HepG2 (cell line): ENCODE results near the gene PPAN. TPM values are rescaled to one million over a fixed set of nuclear protein-coding genes. Genes with fewer than 3 reads are reported as not detected.

Experiments
- CHCHD3 ChIP-seq: sonication (generic); formaldehyde crosslinking; IDR thresholded peaks from 2 replicates; pipeline ENCODE4 v1.8.0; 2022; ENCODE audit warnings: mild to moderate bottlenecking, missing genetic modification reagents, moderate library complexity
- GPN1 ChIP-seq: sonication (generic); formaldehyde crosslinking; IDR thresholded peaks from 2 replicates; pipeline ENCODE4 v1.5.1; 2020; ENCODE audit warnings: missing genetic modification reagents, borderline replicate concordance
- MAFG ChIP-seq: sonication (generic); formaldehyde crosslinking; IDR thresholded peaks from 2 replicates; pipeline ENCODE4 v1.5.1; 2020; ENCODE audit warnings: mild to moderate bottlenecking, missing genetic modification reagents
- MXD4 ChIP-seq: IDR thresholded peaks from 2 replicates; pipeline ENCODE4 v1.6.1; 2016; ENCODE audit warnings: mild to moderate bottlenecking, missing biosample characterization, missing genetic modification reagents
- NR2C2 ChIP-seq: sonication (generic); formaldehyde crosslinking; IDR thresholded peaks from 2 replicates; pipeline ENCODE4 v1.4.0; 2020; ENCODE audit warnings: missing genetic modification reagents, mild to moderate bottlenecking, moderate library complexity, borderline replicate concordance
- RAD51 ChIP-seq: fragments of 450-650 bp; IDR thresholded peaks from 2 replicates; pipeline ENCODE4 v1.6.1; 2016; ENCODE audit warnings: borderline replicate concordance
- SALL1 ChIP-seq: sonication (generic); formaldehyde crosslinking; IDR thresholded peaks from 2 replicates; pipeline ENCODE4 v1.8.0; 2022; ENCODE audit warnings: mild to moderate bottlenecking, missing genetic modification reagents
- SP140L ChIP-seq: sonication (generic); formaldehyde crosslinking; IDR thresholded peaks from 2 replicates; pipeline ENCODE4 v1.4.0; 2020; ENCODE audit warnings: missing genetic modification reagents, borderline replicate concordance
- ZFP1 ChIP-seq: IDR thresholded peaks from 2 replicates; pipeline ENCODE4 v1.6.1; 2016
- ZFX ChIP-seq: sonication (generic); formaldehyde crosslinking; IDR thresholded peaks from 2 replicates; pipeline ENCODE4 v1.4.0; 2020; ENCODE audit warnings: mild to moderate bottlenecking, low read depth, missing genetic modification reagents, moderate library complexity
- ZNF430 ChIP-seq: sonication (generic); formaldehyde crosslinking; IDR thresholded peaks from 2 replicates; pipeline ENCODE4 v1.9.0; 2021; ENCODE audit warnings: mild to moderate bottlenecking, missing genetic modification reagents
- ZNF713 ChIP-seq: sonication (generic); formaldehyde crosslinking; IDR thresholded peaks from 2 replicates; pipeline ENCODE4 v1.4.0; 2020; ENCODE audit warnings: mild to moderate bottlenecking, missing genetic modification reagents
- ZNF775 ChIP-seq: sonication (generic); formaldehyde crosslinking; IDR thresholded peaks from 2 replicates; pipeline ENCODE4 v1.4.0; 2020; ENCODE audit warnings: missing genetic modification reagents, mild to moderate bottlenecking, moderate library complexity, borderline replicate concordance
- ZNF790 ChIP-seq: sonication (generic); formaldehyde crosslinking; IDR thresholded peaks from 2 replicates; pipeline ENCODE4 v1.8.0; 2022; ENCODE audit warnings: missing genetic modification reagents, mild to moderate bottlenecking, borderline replicate concordance
- ZSCAN20 ChIP-seq: sonication (generic); formaldehyde crosslinking; IDR thresholded peaks from 2 replicates; pipeline ENCODE4 v1.4.0; 2020; ENCODE audit warnings: missing genetic modification reagents, mild to moderate bottlenecking, borderline replicate concordance
- polyA plus RNA-seq, 8 experiments: library from polyadenylated mRNA; depleted of rRNA in 3 of 8; stranded (reverse) in 7 of 8; unstranded in 1 of 8; fragments of >200 nt; fragmentation: Illumina TruSeq in 4 of 8; extraction: Trizol in 4 of 8; gene quantifications; 2 replicates each; pipeline versions ENCODE4 v1.2.1 to v1.2.3, GENCODE V29; 2011 to 2016; ENCODE audit warnings: low read depth in 4 of 8, missing spikeins in 1 of 8, mixed read lengths in 1 of 8; ENCODE audit not compliant: insufficient read depth in 1 of 8
- total RNA-seq, 5 experiments: library from RNA; depleted of rRNA; stranded (reverse); fragments of >200 nt; fragmentation: Illumina TruSeq; extraction: Trizol; gene quantifications; 2 replicates each; pipeline ENCODE4 v1.2.3, GENCODE V29; 2016; ENCODE audit warnings: low read depth in 1 of 5
- TF ChIP-seq, protein P1 (sequence below): sonication (generic); formaldehyde crosslinking; IDR thresholded peaks from 2 replicates; pipeline ENCODE4 v1.4.0; 2020; ENCODE audit warnings: missing genetic modification reagents
- TF ChIP-seq, protein P2 (sequence below): sonication (generic); formaldehyde crosslinking; conservative IDR thresholded peaks from 2 replicates; pipeline ENCODE4 v1.4.0; 2020; ENCODE audit warnings: missing genetic modification reagents
- TF ChIP-seq, protein P3 (sequence below): sonication (generic); formaldehyde crosslinking; IDR thresholded peaks from 2 replicates; pipeline ENCODE4 v1.5.0; 2020; ENCODE audit warnings: mild to moderate bottlenecking, missing genetic modification reagents
- TF ChIP-seq, protein P4 (sequence below): IDR thresholded peaks from 2 replicates; pipeline ENCODE4 v1.6.1; 2016; ENCODE audit warnings: low read depth, control low read depth
- TF ChIP-seq, protein P5 (sequence below): sonication (generic); formaldehyde crosslinking; IDR thresholded peaks from 2 replicates; pipeline ENCODE4 v1.4.0; 2020; ENCODE audit warnings: mild to moderate bottlenecking, missing genetic modification reagents
- TF ChIP-seq, protein P6 (sequence below): sonication (generic); formaldehyde crosslinking; IDR thresholded peaks from 2 replicates; pipeline ENCODE4 v1.4.0; 2020; ENCODE audit warnings: low read depth, mild to moderate bottlenecking, missing genetic modification reagents

Gene PPAN
- total and polyA plus RNA-seq, 2 of the 13 experiments (the other 11 are each of a cell fraction or from before 2014, with no cell fraction given): 36.2 to 41.9 TPM

DNA sequence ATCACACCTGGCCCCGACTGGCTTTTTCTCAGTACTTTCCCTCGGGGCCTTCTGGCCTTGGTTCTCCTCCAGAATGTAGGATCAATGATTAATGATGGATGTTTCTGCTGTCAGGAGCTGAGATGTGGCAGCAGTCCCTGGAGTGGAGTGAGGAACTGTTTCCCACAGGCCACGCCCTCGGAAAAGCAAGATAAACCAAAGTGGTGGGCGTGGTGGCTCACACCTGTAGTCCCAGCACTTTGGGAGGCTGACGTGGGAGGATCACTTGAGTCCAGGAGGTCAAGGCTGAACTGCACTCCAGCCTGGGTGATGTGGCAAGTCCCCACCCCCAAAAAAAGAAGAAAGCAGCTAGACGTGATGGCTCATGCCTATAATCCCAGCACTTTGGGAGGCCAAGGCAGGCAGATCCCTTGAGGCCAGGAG lies 27.1 kb upstream of the PPAN start (continued):
- peak; percentile 35; the same call in 1 of the 2 replicates for TF ChIP-seq NR2C2 (CRISPR knock-in tag)
- TF ChIP-seq, protein P1, sequence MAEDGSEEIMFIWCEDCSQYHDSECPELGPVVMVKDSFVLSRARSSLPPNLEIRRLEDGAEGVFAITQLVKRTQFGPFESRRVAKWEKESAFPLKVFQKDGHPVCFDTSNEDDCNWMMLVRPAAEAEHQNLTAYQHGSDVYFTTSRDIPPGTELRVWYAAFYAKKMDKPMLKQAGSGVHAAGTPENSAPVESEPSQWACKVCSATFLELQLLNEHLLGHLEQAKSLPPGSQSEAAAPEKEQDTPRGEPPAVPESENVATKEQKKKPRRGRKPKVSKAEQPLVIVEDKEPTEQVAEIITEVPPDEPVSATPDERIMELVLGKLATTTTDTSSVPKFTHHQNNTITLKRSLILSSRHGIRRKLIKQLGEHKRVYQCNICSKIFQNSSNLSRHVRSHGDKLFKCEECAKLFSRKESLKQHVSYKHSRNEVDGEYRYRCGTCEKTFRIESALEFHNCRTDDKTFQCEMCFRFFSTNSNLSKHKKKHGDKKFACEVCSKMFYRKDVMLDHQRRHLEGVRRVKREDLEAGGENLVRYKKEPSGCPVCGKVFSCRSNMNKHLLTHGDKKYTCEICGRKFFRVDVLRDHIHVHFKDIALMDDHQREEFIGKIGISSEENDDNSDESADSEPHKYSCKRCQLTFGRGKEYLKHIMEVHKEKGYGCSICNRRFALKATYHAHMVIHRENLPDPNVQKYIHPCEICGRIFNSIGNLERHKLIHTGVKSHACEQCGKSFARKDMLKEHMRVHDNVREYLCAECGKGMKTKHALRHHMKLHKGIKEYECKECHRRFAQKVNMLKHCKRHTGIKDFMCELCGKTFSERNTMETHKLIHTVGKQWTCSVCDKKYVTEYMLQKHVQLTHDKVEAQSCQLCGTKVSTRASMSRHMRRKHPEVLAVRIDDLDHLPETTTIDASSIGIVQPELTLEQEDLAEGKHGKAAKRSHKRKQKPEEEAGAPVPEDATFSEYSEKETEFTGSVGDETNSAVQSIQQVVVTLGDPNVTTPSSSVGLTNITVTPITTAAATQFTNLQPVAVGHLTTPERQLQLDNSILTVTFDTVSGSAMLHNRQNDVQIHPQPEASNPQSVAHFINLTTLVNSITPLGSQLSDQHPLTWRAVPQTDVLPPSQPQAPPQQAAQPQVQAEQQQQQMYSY (CRISPR knock-in tag): no peak
- TF ChIP-seq MAFG (CRISPR knock-in tag): no peak
- TF ChIP-seq, protein P2, sequence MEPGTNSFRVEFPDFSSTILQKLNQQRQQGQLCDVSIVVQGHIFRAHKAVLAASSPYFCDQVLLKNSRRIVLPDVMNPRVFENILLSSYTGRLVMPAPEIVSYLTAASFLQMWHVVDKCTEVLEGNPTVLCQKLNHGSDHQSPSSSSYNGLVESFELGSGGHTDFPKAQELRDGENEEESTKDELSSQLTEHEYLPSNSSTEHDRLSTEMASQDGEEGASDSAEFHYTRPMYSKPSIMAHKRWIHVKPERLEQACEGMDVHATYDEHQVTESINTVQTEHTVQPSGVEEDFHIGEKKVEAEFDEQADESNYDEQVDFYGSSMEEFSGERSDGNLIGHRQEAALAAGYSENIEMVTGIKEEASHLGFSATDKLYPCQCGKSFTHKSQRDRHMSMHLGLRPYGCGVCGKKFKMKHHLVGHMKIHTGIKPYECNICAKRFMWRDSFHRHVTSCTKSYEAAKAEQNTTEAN (CRISPR knock-in tag): no peak
- no peak for TF ChIP-seq ZSCAN20 (CRISPR knock-in tag)
- no peak for TF ChIP-seq ZNF775
- no peak for TF ChIP-seq GPN1
- TF ChIP-seq, protein P3, sequence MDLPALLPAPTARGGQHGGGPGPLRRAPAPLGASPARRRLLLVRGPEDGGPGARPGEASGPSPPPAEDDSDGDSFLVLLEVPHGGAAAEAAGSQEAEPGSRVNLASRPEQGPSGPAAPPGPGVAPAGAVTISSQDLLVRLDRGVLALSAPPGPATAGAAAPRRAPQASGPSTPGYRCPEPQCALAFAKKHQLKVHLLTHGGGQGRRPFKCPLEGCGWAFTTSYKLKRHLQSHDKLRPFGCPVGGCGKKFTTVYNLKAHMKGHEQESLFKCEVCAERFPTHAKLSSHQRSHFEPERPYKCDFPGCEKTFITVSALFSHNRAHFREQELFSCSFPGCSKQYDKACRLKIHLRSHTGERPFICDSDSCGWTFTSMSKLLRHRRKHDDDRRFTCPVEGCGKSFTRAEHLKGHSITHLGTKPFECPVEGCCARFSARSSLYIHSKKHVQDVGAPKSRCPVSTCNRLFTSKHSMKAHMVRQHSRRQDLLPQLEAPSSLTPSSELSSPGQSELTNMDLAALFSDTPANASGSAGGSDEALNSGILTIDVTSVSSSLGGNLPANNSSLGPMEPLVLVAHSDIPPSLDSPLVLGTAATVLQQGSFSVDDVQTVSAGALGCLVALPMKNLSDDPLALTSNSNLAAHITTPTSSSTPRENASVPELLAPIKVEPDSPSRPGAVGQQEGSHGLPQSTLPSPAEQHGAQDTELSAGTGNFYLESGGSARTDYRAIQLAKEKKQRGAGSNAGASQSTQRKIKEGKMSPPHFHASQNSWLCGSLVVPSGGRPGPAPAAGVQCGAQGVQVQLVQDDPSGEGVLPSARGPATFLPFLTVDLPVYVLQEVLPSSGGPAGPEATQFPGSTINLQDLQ (CRISPR knock-in tag): no peak
- no peak for TF ChIP-seq ZNF790 (CRISPR knock-in tag)
- peak; percentile 48; the same call in 1 of the 2 replicates for TF ChIP-seq SALL1 (CRISPR knock-in tag)
- TF ChIP-seq, protein P4, sequence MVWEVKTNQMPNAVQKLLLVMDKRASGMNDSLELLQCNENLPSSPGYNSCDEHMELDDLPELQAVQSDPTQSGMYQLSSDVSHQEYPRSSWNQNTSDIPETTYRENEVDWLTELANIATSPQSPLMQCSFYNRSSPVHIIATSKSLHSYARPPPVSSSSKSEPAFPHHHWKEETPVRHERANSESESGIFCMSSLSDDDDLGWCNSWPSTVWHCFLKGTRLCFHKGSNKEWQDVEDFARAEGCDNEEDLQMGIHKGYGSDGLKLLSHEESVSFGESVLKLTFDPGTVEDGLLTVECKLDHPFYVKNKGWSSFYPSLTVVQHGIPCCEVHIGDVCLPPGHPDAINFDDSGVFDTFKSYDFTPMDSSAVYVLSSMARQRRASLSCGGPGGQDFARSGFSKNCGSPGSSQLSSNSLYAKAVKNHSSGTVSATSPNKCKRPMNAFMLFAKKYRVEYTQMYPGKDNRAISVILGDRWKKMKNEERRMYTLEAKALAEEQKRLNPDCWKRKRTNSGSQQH (CRISPR knock-in tag): no peak
- TF ChIP-seq RAD51: no peak
- no peak for TF ChIP-seq ZNF713 (CRISPR knock-in tag)
- TF ChIP-seq, protein P5, sequence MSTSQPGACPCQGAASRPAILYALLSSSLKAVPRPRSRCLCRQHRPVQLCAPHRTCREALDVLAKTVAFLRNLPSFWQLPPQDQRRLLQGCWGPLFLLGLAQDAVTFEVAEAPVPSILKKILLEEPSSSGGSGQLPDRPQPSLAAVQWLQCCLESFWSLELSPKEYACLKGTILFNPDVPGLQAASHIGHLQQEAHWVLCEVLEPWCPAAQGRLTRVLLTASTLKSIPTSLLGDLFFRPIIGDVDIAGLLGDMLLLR (CRISPR knock-in tag): no peak
- no peak for TF ChIP-seq CHCHD3 (CRISPR knock-in tag)
- no peak for TF ChIP-seq SP140L
- no peak for TF ChIP-seq ZNF430 (CRISPR knock-in tag)
- TF ChIP-seq, protein P6, sequence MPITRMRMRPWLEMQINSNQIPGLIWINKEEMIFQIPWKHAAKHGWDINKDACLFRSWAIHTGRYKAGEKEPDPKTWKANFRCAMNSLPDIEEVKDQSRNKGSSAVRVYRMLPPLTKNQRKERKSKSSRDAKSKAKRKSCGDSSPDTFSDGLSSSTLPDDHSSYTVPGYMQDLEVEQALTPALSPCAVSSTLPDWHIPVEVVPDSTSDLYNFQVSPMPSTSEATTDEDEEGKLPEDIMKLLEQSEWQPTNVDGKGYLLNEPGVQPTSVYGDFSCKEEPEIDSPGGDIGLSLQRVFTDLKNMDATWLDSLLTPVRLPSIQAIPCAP (CRISPR knock-in tag): no peak
- TF ChIP-seq MXD4 (CRISPR knock-in tag): no peak
- no peak for TF ChIP-seq ZFX (CRISPR knock-in tag)
- no peak for TF ChIP-seq ZFP1 (CRISPR knock-in tag)
